Heart right ventricle (tissue), 16 donors: ENCODE data around the gene DCHS2. TPM values are rescaled to one million over a fixed set of nuclear protein-coding genes. Genes with fewer than 3 reads are reported as not detected.

Source experiments
- ATAC-seq, 8 donors: fragments of 200-7000 bp; cut with Tn5 transposase; one replicate each; pipeline ENCODE4 v1.9.1; 2020; ENCODE audit warnings: mild to moderate bottlenecking in 8 of 8, moderate library complexity in 8 of 8, moderate number of reproducible peaks in 1 of 8
- DNase-seq, 2 donors: peaks; one replicate each; pipeline ENCODE4 v3.0.0-alpha.2; 2020
- H3K27ac ChIP-seq, 10 donors: fragments of 200-600 bp; sonication (generic) in 2 of 10; one replicate each; pipeline versions ENCODE4 v1.5.0 to v1.8.0; 2020 to 2022; ENCODE audit warnings: mild to moderate bottlenecking in 3 of 10
- H3K27me3 ChIP-seq, 7 donors: fragments of 200-600 bp; one replicate each; pipeline ENCODE4 v1.8.0; 2021 to 2022; ENCODE audit warnings: mild to moderate bottlenecking in 2 of 7
- H3K36me3 ChIP-seq, 9 donors: fragments of 200-600 bp; sonication (generic) in 1 of 9; one replicate each; pipeline versions ENCODE4 v1.5.0 to v1.8.0; 2020 to 2022; ENCODE audit warnings: mild to moderate bottlenecking in 2 of 9
- H3K4me1 ChIP-seq, 9 donors: fragments of 200-600 bp; sonication (generic) in 1 of 9; one replicate each; pipeline versions ENCODE4 v1.5.0 to v1.8.0; 2020 to 2022; ENCODE audit warnings: mild to moderate bottlenecking in 4 of 9
- H3K4me3 ChIP-seq, 10 donors: fragments of 200-600 bp; sonication (generic) in 2 of 10; one replicate each; pipeline versions ENCODE4 v1.5.0 to v1.8.0; 2020 to 2022; ENCODE audit warnings: mild to moderate bottlenecking in 7 of 10, moderate library complexity in 2 of 10
- H3K9me3 ChIP-seq, 11 donors: fragments of 200-600 bp in 10 of 11; sonication (generic) in 2 of 11; one replicate each; pipeline versions ENCODE4 v1.5.0 to v1.8.0; 2013 to 2022; ENCODE audit warnings: mild to moderate bottlenecking in 2 of 11, control low read depth in 1 of 11, moderate library complexity in 1 of 11
- WGBS, 2 donors: extraction: QIAGEN DNeasy Blood & Tissue Kit; methylation state at CpG; one replicate each; pipeline ENCODE4 v1.1.7; 2013; ENCODE audit warnings: inconsistent platforms in 1 of 2; 5-methylcytosine and 5-hydroxymethylcytosine counted together
- intact Hi-C, 10 donors: fragments of 100-400 bp; cut with DNase I; formaldehyde crosslinking; loops; one replicate each; pipeline versions ENCODE4 v1.11.1 to v1.14.2; 2022
- polyA plus RNA-seq, 2 donors: library from polyadenylated mRNA; stranded (reverse); fragments of 200-250 nt; gene quantifications; one replicate each; pipeline ENCODE4 v1.2.3, GENCODE V29; 2013
- total RNA-seq, 10 donors: library from RNA; stranded (reverse); fragmentation: NEBNext Ultra II Directional in 3 of 10; extraction: Animal tissue kit (Norgen Biotek cat#: 25700) in 3 of 10; gene quantifications; one replicate each; pipeline versions ENCODE4 v1.2.1 to v1.2.4, GENCODE V29; 2021 to 2023
- TF ChIP-seq, protein P1 (sequence below), 9 donors: fragments of 200-600 bp; sonication (generic) in 2 of 9; IDR thresholded peaks; one replicate each; pipeline versions ENCODE4 v1.5.0 to v1.8.0; 2021 to 2022; ENCODE audit warnings: antibody characterized with exemption in 9 of 9, mild to moderate bottlenecking in 5 of 9, moderate library complexity in 1 of 9
- donor health status: Arrhythmogenic right ventricular cardiomyopathy.
- donor health status: ischemic (EF 13 %, LVEDD 7.1; RV severe dilation, severe dysfunction).
- donor health status: healthy with polysubstance abuse.
- donor health status: DM: no; HTN: yes; CAD: no.
- donor health status: DM: no; HTN: no; CAD: no.
- donor health status: ischemic (EF 25% LVEDD 6.9; RV normal size, moderate dysfunction).
- donor health status: ischemic (EF 25% LVEDD 5.7; RV mildly dilated, moderate dysfunction).
- donor health status: healthy.
- donor health status: DM: yes; HTN: yes; CAD: no.
- donor health status: Ischemic cardiomyopathy.
- donor health status: ischemic (EF 35%, LVEDD 5.7; RV mildly dilated, moderate dysfunction).
- donor health status: nonischemic (EF 11% LVEDD 7.7; RV severe dilation, severe dysfunction).
- donor health status: DM: yes; HTN: yes; CAD: no.
- donor health status: PGD.
- donor health status: ischemic (EF 29% LVEDD 5.4; RV normal size, mild dysfunction).
- donor health status: nonischemic (EF 23%, LVEDD 6.1; RV moderate dilation, normal function).

The DCHS2 gene
- total and polyA plus RNA-seq, 12 donors: under 0.01 to 0.14 (median 0.04) TPM; not detected in 7

DNA sequence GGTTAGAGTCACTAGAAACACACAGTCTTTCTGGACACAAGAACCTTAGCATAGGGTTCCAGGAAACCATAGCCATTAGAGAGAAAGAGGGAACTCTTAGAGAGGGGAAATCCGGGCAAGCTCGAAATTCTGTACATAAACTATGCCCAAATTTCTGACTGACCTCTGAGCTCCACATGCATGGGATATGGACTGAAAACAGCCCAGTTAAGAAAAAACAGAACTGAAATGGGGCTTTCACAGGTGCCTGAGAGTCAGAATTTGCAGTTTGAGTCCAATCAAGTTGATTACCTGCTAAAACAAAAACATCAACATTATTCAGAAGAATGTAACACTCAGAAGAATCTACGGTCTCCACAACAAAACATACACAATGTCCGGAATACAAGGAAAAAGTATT, 13.1 kb downstream of the DCHS2 start:
- no peaks in the 10 kb centered on the region for H3K4me1 ChIP-seq
- intact Hi-C loops: no loop called here
- DNase-seq (no peak), ATAC-seq (no peak)
- no peaks in the 10 kb centered on the region for H3K36me3 ChIP-seq
- H3K9me3 ChIP-seq: no peaks in the 10 kb centered on the region
- H3K27me3 ChIP-seq: peaks cover 0 to 11% (median 6%) of the 10 kb centered on the region in 7 donors
- 90 to 92% methylated on average over 4 of the region's 4 CpGs for WGBS, 2 donors
- H3K27ac ChIP-seq: no peak overlapping the region
- H3K4me3 ChIP-seq: no peak overlapping the region
- TF ChIP-seq, protein P1, sequence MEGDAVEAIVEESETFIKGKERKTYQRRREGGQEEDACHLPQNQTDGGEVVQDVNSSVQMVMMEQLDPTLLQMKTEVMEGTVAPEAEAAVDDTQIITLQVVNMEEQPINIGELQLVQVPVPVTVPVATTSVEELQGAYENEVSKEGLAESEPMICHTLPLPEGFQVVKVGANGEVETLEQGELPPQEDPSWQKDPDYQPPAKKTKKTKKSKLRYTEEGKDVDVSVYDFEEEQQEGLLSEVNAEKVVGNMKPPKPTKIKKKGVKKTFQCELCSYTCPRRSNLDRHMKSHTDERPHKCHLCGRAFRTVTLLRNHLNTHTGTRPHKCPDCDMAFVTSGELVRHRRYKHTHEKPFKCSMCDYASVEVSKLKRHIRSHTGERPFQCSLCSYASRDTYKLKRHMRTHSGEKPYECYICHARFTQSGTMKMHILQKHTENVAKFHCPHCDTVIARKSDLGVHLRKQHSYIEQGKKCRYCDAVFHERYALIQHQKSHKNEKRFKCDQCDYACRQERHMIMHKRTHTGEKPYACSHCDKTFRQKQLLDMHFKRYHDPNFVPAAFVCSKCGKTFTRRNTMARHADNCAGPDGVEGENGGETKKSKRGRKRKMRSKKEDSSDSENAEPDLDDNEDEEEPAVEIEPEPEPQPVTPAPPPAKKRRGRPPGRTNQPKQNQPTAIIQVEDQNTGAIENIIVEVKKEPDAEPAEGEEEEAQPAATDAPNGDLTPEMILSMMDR (IDR thresholded peaks at IDR 0.05): no peak

DNA sequence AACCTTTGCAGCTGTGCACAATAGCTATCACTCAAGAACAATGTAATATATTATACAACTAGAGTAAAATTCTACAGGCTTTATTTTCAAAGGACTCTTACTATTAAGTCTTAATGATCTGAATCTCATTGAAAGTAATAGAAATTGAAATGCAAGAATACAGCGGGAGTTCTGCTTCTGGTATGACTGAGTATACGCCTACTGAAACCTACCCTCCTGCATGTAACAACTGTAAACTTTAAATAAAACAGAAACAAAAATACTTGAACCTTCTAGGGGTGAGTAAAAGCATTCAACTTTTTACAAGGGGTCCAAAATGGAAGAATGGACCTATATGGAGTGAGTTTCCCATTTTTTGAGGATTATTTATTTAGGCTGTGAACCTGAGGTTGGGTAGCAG, 13.5 kb downstream of the DCHS2 start:
- no peaks in the 10 kb centered on the region for H3K4me1 ChIP-seq
- no peaks in the 10 kb centered on the region for H3K9me3 ChIP-seq
- 86 to 94% methylated on average over 2 of the region's 2 CpGs for WGBS, 2 donors
- ATAC-seq (no peak), DNase-seq (no peak)
- TF ChIP-seq, protein P1 (IDR thresholded peaks at IDR 0.05): no peak
- H3K27me3 ChIP-seq: peaks cover 0 to 9% (median 2%) of the 10 kb centered on the region in 7 donors
- H3K4me3 ChIP-seq: no peak overlapping the region
- H3K27ac ChIP-seq: no peak overlapping the region
- H3K36me3 ChIP-seq: no peaks in the 10 kb centered on the region
- intact Hi-C loops: no loop called here

DNA sequence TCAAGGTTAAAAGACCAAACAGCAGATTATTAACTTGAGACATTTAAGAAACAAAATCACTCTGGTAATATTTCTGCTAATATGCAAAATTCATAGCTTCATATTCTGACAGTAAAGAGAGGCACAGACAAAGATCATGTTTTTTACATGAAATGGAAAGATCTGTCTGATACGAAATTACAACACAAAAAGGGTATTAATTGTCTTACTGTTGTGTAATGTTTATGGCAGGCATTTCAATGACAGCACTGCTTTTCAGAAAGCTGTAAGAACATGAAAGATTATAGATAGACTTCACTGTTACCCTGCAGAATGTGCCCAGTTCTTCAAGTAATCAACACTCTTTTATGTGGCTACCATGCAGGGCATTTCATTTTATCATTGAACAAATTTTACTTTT, 15.4 kb downstream of the DCHS2 start:
- ATAC-seq (no peak), DNase-seq (no peak)
- Histone ChIP-seq H3K27ac (no peak overlapping the region), H3K9me3 (no peaks in the 10 kb centered on the region), H3K27me3 (peaks cover 0 to 8% (median 0%) of the 10 kb centered on the region in 7 donors), H3K4me3 (no peak overlapping the region), H3K36me3 (no peaks in the 10 kb centered on the region), H3K4me1 (no peaks in the 10 kb centered on the region)
- 64% methylated on average over 1 of the region's 1 CpG for WGBS, 2 donors
- intact Hi-C loops: no loop called here
- TF ChIP-seq, protein P1 (IDR thresholded peaks at IDR 0.05): no peak

DNA sequence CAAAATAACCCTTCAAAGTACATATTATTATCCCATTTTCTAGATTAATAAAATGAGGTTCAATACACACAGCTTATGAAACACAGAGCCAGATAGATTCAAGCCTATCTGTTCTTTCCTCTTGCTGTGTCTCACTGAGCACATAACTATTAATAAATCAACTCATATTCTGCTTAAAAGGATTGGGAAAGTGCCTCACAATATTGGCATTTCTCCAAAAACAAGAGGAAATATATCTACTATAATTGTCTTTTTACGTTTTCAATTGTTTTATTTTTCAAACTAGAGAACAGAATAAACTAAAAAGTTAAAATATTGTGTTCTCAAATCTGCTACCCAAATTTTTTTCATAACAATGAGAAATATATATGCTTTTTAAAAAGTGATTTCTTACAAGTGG, 15.8 kb downstream of the DCHS2 start:
- Histone ChIP-seq H3K4me1 (no peaks in the 10 kb centered on the region), H3K27me3 (peaks cover 0 to 8% (median 0%) of the 10 kb centered on the region in 7 donors), H3K36me3 (no peaks in the 10 kb centered on the region), H3K4me3 (no peak overlapping the region), H3K9me3 (no peaks in the 10 kb centered on the region), H3K27ac (no peak overlapping the region)
- DNase-seq (no peak), ATAC-seq (no peak)
- TF ChIP-seq, protein P1 (IDR thresholded peaks at IDR 0.05): no peak
- 27 to 45% methylated on average over 1 of the region's 1 CpG for WGBS, 2 donors
- intact Hi-C loops: no loop called here
